Measurements from ENCODE around the gene ZNF296.

ZNF296 gene

DNA sequence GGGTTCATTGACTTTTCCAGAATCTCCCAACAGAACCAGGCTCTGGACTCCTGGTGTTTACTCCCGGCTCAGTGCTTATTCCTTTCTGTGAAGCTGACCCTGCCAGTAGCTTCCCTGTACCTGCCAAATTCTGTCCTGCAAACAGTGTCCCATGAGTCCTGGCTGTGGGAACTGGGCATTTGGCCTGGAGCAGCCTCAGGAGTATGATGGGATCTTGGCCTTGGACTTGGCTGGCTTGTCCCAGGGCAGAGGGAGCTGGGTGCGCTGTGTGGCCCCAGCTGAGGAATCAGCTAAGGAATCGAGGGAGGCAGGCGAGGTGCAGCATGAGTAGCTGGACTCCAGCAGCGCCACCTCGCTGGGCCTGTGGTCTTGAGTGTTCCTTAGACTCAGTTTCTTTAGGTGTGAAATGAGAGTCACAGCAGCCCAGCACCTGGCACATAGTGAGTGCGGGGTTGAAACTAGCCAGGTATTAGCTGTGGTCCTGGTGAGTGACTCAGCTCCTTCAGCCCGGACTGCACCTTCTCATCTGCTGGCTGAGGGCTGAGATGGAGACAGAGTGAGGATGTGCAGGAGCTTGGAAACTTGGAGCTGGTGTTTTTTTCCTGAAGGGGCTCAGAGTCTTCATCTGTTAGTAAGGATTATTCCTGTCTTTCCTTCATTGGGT, 27.1 kb downstream of the ZNF296 start:
- no peak overlapping the region for H3K27ac ChIP-seq (replicated peaks)
- TF ChIP-seq GABPA (IDR thresholded peaks at IDR 0.05; ENCODE audit: low read depth) (no peak), POLR2AphosphoS5 (IDR thresholded peaks at IDR 0.05; ENCODE audit: low read depth) (no peak), SPI1 (IDR thresholded peaks at IDR 0.05; ENCODE audit: borderline replicate concordance, low read depth) (no peak)
- TF ChIP-seq, protein P1, sequence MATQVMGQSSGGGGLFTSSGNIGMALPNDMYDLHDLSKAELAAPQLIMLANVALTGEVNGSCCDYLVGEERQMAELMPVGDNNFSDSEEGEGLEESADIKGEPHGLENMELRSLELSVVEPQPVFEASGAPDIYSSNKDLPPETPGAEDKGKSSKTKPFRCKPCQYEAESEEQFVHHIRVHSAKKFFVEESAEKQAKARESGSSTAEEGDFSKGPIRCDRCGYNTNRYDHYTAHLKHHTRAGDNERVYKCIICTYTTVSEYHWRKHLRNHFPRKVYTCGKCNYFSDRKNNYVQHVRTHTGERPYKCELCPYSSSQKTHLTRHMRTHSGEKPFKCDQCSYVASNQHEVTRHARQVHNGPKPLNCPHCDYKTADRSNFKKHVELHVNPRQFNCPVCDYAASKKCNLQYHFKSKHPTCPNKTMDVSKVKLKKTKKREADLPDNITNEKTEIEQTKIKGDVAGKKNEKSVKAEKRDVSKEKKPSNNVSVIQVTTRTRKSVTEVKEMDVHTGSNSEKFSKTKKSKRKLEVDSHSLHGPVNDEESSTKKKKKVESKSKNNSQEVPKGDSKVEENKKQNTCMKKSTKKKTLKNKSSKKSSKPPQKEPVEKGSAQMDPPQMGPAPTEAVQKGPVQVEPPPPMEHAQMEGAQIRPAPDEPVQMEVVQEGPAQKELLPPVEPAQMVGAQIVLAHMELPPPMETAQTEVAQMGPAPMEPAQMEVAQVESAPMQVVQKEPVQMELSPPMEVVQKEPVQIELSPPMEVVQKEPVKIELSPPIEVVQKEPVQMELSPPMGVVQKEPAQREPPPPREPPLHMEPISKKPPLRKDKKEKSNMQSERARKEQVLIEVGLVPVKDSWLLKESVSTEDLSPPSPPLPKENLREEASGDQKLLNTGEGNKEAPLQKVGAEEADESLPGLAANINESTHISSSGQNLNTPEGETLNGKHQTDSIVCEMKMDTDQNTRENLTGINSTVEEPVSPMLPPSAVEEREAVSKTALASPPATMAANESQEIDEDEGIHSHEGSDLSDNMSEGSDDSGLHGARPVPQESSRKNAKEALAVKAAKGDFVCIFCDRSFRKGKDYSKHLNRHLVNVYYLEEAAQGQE (IDR thresholded peaks at IDR 0.05; ENCODE audit: insufficient replicate concordance, low read depth) = no peak
- TF ChIP-seq, protein P2, sequence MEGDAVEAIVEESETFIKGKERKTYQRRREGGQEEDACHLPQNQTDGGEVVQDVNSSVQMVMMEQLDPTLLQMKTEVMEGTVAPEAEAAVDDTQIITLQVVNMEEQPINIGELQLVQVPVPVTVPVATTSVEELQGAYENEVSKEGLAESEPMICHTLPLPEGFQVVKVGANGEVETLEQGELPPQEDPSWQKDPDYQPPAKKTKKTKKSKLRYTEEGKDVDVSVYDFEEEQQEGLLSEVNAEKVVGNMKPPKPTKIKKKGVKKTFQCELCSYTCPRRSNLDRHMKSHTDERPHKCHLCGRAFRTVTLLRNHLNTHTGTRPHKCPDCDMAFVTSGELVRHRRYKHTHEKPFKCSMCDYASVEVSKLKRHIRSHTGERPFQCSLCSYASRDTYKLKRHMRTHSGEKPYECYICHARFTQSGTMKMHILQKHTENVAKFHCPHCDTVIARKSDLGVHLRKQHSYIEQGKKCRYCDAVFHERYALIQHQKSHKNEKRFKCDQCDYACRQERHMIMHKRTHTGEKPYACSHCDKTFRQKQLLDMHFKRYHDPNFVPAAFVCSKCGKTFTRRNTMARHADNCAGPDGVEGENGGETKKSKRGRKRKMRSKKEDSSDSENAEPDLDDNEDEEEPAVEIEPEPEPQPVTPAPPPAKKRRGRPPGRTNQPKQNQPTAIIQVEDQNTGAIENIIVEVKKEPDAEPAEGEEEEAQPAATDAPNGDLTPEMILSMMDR (IDR thresholded peaks at IDR 0.05; ENCODE audit: insufficient read depth, low read length) = no peak

DNA sequence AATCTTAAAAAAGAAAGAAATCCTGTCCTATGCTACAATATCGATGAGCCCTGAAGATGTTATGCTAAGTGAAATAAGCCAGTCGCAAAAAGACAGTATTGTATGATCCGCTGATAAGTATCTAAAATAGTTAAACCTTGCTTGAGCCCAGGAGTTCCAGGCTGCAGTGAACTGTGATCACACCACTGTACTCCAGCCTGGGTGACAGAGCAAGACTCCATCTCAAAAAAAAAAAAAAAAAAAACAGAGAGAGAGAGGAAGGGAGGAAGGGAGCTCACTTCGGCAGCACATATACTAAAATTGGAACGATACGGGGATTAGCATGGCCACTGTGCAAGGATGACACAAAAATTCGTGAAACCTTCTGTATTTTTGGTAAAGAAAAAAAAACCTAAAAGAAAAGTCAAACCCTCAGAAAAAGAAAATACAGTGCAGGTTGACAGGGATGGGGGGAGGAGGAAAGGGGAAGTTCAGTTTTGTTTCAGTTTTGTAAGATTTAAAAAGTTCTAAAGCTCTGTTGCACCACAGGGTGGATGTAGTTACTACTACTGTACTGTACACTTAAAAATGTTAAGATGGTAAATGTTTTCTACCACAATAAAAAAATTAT, 29.0 kb downstream of the ZNF296 start:
- peak in 1 of 2 experiments; percentile 61 for DNase-seq (ENCODE audit: low read depth in 1 of 2, low spot score in 1 of 2)
- TF ChIP-seq GABPA (IDR thresholded peaks at IDR 0.05; ENCODE audit: low read depth) (no peak), SPI1 (IDR thresholded peaks at IDR 0.05; ENCODE audit: borderline replicate concordance, low read depth) (peak; percentile 64; the same call in 1 of the 2 replicates)
- Histone ChIP-seq H3K27ac (replicated peaks) (peak overlapping the region; percentile 54), H3K27me3 (ENCODE audit: insufficient read depth, poor library complexity, severe bottlenecking) (no peaks in the 10 kb centered on the region), H3K4me3 (replicated peaks; ENCODE audit: insufficient read depth, low read length) (peak overlapping the region; percentile 35)

More for the DNA sequence above, 27.1 kb downstream of the ZNF296 start:
- H3K27me3 ChIP-seq (ENCODE audit: insufficient read depth, poor library complexity, severe bottlenecking) = no peaks in the 10 kb centered on the region
- no peak for DNase-seq (ENCODE audit: low read depth in 1 of 2, low spot score in 1 of 2)
- H3K4me3 ChIP-seq (replicated peaks; ENCODE audit: insufficient read depth, low read length) = no peak overlapping the region

DNA sequence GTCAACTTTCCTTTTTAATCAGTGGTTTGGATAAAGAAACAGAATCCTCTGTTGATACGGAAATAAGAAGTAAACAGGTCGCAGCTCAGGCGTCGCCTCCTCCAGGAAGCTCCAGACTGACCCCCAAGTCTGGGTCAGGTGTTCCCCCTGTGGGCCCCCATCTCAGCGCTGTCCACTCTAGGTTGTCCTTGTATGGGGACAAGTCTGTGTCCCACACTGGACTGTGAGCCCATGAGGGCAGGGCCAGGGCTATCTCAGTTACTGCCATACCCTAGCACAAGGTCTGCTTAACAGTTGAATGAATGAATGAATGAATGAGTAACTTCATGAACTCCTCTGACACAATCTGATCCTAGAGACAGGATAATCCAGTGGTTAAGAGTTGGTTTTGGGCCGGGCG, 29.9 kb downstream of the ZNF296 start:
- TF ChIP-seq POLR2AphosphoS5 (IDR thresholded peaks at IDR 0.05; ENCODE audit: low read depth) = no peak
- H3K4me3 ChIP-seq (replicated peaks; ENCODE audit: insufficient read depth, low read length) = no peak overlapping the region
- H3K27me3 ChIP-seq (ENCODE audit: insufficient read depth, poor library complexity, severe bottlenecking) = no peaks in the 10 kb centered on the region
- peak overlapping the region; percentile 54 for H3K27ac ChIP-seq (replicated peaks)
- DNase-seq (ENCODE audit: low read depth in 1 of 2, low spot score in 1 of 2) = no peak

DNA sequence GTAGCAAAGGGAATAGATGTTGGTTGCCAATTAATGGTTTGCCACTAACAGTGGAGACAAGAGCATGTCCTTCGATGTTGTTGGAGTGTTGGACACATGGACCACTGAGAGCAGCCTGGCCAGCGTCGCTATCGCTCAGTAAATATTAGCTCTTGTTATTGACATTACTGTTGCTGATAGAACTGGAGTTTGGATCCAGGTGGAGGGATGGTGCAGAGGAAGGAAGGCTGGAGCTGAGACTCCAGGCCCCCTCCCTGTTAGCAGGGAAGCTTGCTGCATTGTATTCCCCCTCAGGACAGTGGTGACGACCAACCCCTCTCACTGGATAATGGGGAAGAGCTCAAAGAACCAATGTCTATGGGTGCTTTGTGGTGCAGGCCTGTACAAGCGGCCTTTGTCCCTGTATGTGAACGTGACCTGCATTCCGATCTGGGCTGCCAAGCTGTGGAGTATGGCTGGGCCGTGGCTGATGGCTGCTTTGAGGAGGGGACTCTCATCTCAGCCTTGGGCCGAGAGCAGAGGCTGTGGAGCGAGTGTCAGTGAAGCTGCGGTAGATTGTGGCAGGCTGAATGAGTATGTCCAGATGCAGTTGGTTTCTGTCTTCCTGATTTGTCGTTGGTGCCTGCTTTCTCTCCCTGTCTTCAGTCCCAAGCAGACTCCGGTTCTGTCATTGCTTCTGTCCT, 30.5 kb downstream of the ZNF296 start:
- DNase-seq (ENCODE audit: low read depth in 1 of 2, low spot score in 1 of 2) = no peak
- Histone ChIP-seq H3K4me3 (replicated peaks; ENCODE audit: insufficient read depth, low read length) (no peak overlapping the region), H3K27ac (replicated peaks) (peak overlapping the region; percentile 54), H3K27me3 (ENCODE audit: insufficient read depth, poor library complexity, severe bottlenecking) (no peaks in the 10 kb centered on the region)
- 0 out of 2 replicates have a peak, but pooled peaks have one; percentile 16 for TF ChIP-seq POLR2AphosphoS5 (IDR thresholded peaks at IDR 0.05; ENCODE audit: low read depth)
- TF ChIP-seq, protein P1 (IDR thresholded peaks at IDR 0.05; ENCODE audit: insufficient replicate concordance, low read depth) = no peak
- no peak for TF ChIP-seq SPI1 (IDR thresholded peaks at IDR 0.05; ENCODE audit: borderline replicate concordance, low read depth)
- TF ChIP-seq GABPA (IDR thresholded peaks at IDR 0.05; ENCODE audit: low read depth) = no peak
- TF ChIP-seq, protein P2 (IDR thresholded peaks at IDR 0.05; ENCODE audit: insufficient read depth, low read length) = no peak

All from HL-60 (cell line).